MM.1S (cell line): ENCODE results near the gene SGPP1.
A peak's percentile ranks its signal among the peaks of the same experiment; 100 is the strongest.

Source experiments
- DNase-seq: peaks from one replicate; pipeline ENCODE4 v3.0.0-alpha.2; 2015
- H2AFZ ChIP-seq: fragments of 300-600 bp; sonication (generic); 2 replicates; pipeline ENCODE4 v1.6.0; 2016; ENCODE audit warnings: antibody characterized with exemption, low read length
- H3F3A ChIP-seq: fragments of 300-600 bp; sonication (generic); 2 replicates; pipeline ENCODE4 v1.6.1; 2016; ENCODE audit warnings: mild to moderate bottlenecking, antibody characterized with exemption, low read length, moderate library complexity, mixed read lengths; ENCODE audit not compliant: insufficient read depth
- H3K27ac ChIP-seq: fragments of 300-600 bp; sonication (generic); 2 replicates; pipeline ENCODE4 v1.5.1; 2016; ENCODE audit warnings: mild to moderate bottlenecking, low read length
- H3K27me3 ChIP-seq: fragments of 300-600 bp; sonication (generic); replicated peaks from 2 replicates; pipeline ENCODE4 v1.6.0; 2016; ENCODE audit warnings: low read length; ENCODE audit not compliant: insufficient read depth
- H3K36me3 ChIP-seq: fragments of 300-600 bp; sonication (generic); replicated peaks from 2 replicates; pipeline ENCODE4 v1.6.1; 2016; ENCODE audit warnings: mild to moderate bottlenecking, low read length, mixed read lengths; ENCODE audit not compliant: insufficient read depth
- H3K4me1 ChIP-seq: fragments of 300-600 bp; sonication (generic); 2 replicates; pipeline ENCODE4 v1.6.1; 2016; ENCODE audit warnings: low read length, mixed read lengths
- H3K4me2 ChIP-seq: fragments of 300-600 bp; sonication (generic); 2 replicates; pipeline ENCODE4 v1.6.0; 2016; ENCODE audit warnings: low read depth, low read length
- H3K4me3 ChIP-seq: fragments of 300-600 bp; sonication (generic); 2 replicates; pipeline ENCODE4 v1.5.1; 2016; ENCODE audit warnings: low read length, mixed read lengths
- H3K79me2 ChIP-seq: fragments of 300-600 bp; sonication (generic); 2 replicates; pipeline ENCODE4 v1.6.1; 2016; ENCODE audit warnings: mixed run types, low read length, mixed read lengths
- H3K9ac ChIP-seq: fragments of 300-600 bp; sonication (generic); 2 replicates; pipeline ENCODE4 v1.6.1; 2016; ENCODE audit warnings: low read length, mixed read lengths
- H3K9me2 ChIP-seq: fragments of 300-600 bp; sonication (generic); replicated peaks from 2 replicates; pipeline ENCODE4 v1.6.1; 2016; ENCODE audit warnings: mild to moderate bottlenecking, low read length, mixed read lengths; ENCODE audit not compliant: insufficient read depth
- H3K9me3 ChIP-seq: fragments of 300-600 bp; sonication (generic); replicated peaks from 2 replicates; pipeline ENCODE4 v1.6.1; 2016; ENCODE audit warnings: mild to moderate bottlenecking, low read length, mixed read lengths; ENCODE audit not compliant: insufficient read depth
- H4K20me1 ChIP-seq: fragments of 300-600 bp; sonication (generic); 2 replicates; pipeline ENCODE4 v1.6.1; 2016; ENCODE audit warnings: mild to moderate bottlenecking, low read length, moderate library complexity, mixed read lengths; ENCODE audit not compliant: insufficient read depth
- CTCF ChIP-seq: fragments of 300-600 bp; sonication (generic); IDR thresholded peaks from 2 replicates; pipeline ENCODE4 v1.5.1; 2016; ENCODE audit warnings: antibody characterized with exemption, low read length, mixed read lengths
- EZH2 ChIP-seq: fragments of 300-600 bp; sonication (generic); optimal IDR thresholded peaks from 2 replicates; pipeline ENCODE3; 2017; ENCODE audit warnings: low read depth, mild to moderate bottlenecking, antibody characterized with exemption, low read length, mixed read lengths
- EZH2phosphoT487 ChIP-seq: fragments of 300-600 bp; sonication (generic); IDR thresholded peaks from 2 replicates; pipeline ENCODE4 v1.6.1; 2018; ENCODE audit warnings: antibody characterized with exemption, low read length

SGPP1 gene

GRCh38 chr14:63770187-63770807, 42.4 kb upstream of the SGPP1 start:
- DNase-seq: peak; percentile 34

GRCh38 chr14:63766611-63767010, 38.7 kb upstream of the SGPP1 start:
- H3F3A ChIP-seq: no peaks in the 10 kb centered on the region
- no peak overlapping the region for H3K9ac ChIP-seq
- no peaks in the 10 kb centered on the region for H3K27me3 ChIP-seq
- H3K36me3 ChIP-seq: no peaks in the 10 kb centered on the region
- no peaks in the 10 kb centered on the region for H4K20me1 ChIP-seq
- no peaks in the 10 kb centered on the region for H3K9me2 ChIP-seq
- DNase-seq: no peak
- 0 out of 2 replicates have a peak, but pooled peaks cover 4% of the 10 kb centered on the region for H3K4me1 ChIP-seq
- no peak overlapping the region for H3K4me3 ChIP-seq
- no peaks in the 10 kb centered on the region for H3K79me2 ChIP-seq
- 0 out of 2 replicates have a peak overlapping the region, but pooled peaks have one; percentile 12 for H3K4me2 ChIP-seq
- H3K27ac ChIP-seq: no peak overlapping the region
- no peak overlapping the region for H2AFZ ChIP-seq
- TF ChIP-seq CTCF: no peak
- TF ChIP-seq EZH2phosphoT487: no peak
- TF ChIP-seq EZH2: no peak
- no peaks in the 10 kb centered on the region for H3K9me3 ChIP-seq

More at GRCh38 chr14:63770187-63770807, 42.4 kb upstream of the SGPP1 start:
- H3K4me2 ChIP-seq: no peak overlapping the region
- H3K4me3 ChIP-seq: no peak overlapping the region
- H3K9ac ChIP-seq: no peak overlapping the region
- H2AFZ ChIP-seq: no peak overlapping the region
- no peaks in the 10 kb centered on the region for H4K20me1 ChIP-seq
- 0 out of 2 replicates have a peak, but pooled peaks cover 4% of the 10 kb centered on the region for H3K4me1 ChIP-seq
- H3K27ac ChIP-seq: no peak overlapping the region
- H3K9me2 ChIP-seq: no peaks in the 10 kb centered on the region
- H3K9me3 ChIP-seq: no peaks in the 10 kb centered on the region
- no peaks in the 10 kb centered on the region for H3K79me2 ChIP-seq
- H3K36me3 ChIP-seq: no peaks in the 10 kb centered on the region
- H3F3A ChIP-seq: no peaks in the 10 kb centered on the region
- H3K27me3 ChIP-seq: no peaks in the 10 kb centered on the region
- TF ChIP-seq CTCF (peak; percentile 52), EZH2phosphoT487 (no peak), EZH2 (no peak)

- Histone ChIP-seq H3K79me2 (no peaks in the 10 kb centered on the region), H3K4me3 (no peak overlapping the region), H3K9ac (no peak overlapping the region), H3F3A (peaks cover 2% of the 10 kb centered on the region; the same call in 1 of the 2 replicates), H3K4me2 (no peak overlapping the region), H3K9me2 (no peaks in the 10 kb centered on the region), H3K4me1 (0 out of 2 replicates have a peak, but pooled peaks cover 4% of the 10 kb centered on the region), H3K27me3 (no peaks in the 10 kb centered on the region), H2AFZ (no peak overlapping the region), H4K20me1 (no peaks in the 10 kb centered on the region), H3K9me3 (no peaks in the 10 kb centered on the region), H3K36me3 (no peaks in the 10 kb centered on the region), H3K27ac (no peak overlapping the region)
- no peak for DNase-seq
- no peak for TF ChIP-seq EZH2
- no peak for TF ChIP-seq EZH2phosphoT487
- TF ChIP-seq CTCF: no peak
Measured at GRCh38 chr14:63764620-63765139, 36.8 kb upstream of the SGPP1 start.
